ENCODE measurements around the gene GALK1.
A peak's percentile ranks its signal among the peaks of the same experiment; 100 is the strongest.
"Not testable (repeated sequence)": the region's sequence is repeated elsewhere in the genome, so short reads cannot be mapped to it uniquely, and the experiment has no call there.

The GALK1 gene

DNA sequence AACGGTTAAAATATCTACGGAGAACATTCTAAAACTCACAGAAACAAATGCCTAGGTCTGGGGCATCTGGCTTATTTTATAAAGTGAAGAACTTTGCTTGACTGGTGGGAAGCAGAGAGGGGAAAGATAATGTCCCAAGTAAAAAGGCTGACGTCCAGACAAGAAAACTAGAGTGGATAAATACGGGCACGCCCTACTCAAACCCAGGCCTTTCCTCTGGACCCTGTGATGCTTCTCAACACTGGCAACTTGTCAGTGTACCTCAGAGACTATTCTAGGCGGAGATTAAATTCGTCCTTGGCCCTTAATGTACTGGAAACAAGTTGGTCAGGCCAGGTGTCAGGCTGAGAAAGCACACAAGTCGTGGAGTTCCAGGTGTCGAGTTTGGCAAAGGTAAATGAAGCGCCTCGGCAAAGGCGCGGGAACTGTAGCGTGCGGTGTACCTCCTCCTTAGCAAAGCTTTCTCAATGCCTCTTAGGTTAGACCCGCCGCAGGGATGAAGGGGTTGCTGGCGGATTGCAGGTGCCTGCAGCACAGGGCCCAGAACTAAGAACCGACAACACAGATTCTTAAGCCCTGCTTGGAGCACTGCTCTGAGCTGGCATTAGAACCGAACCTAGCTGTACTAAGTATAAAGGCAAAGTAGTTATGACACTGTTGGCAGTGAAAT is 18.9 kb upstream of the GALK1 start:
- DNase-seq (ENCODE audit: low read depth), result no peak

DNA sequence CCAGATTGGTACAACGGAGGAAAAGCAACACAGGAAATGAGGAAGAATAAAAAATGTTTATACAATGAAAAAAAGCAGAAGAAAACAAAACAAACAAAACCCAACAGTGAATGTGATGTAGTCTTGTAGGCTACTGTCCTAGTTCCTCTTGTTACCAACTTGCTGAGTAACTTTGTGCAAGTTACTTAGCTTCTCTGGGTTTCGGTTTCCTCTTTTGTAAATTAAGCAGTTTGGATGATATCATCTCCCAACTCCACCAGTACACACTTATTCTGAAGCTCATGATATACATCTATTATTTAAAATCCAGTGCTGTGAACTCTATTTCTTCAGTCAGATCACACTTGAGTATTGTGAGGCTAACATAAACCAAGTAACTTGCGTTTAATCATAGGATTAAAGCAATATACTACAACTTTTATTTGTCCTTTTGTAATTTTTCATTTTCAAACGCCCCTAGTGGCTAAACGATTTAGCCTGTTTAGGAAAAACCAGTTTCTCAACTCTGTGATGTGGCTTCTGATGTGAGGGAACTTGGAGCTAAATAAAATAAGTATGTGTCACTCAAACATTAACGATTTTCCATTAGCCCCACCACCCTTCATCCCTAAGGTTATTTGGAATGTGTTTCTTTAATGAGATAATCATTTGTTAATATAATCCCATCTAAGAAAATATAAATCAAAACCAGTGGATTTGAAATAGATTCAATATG is 18.2 kb upstream of the GALK1 start:
- DNase-seq (ENCODE audit: low read depth), result no peak

DNA sequence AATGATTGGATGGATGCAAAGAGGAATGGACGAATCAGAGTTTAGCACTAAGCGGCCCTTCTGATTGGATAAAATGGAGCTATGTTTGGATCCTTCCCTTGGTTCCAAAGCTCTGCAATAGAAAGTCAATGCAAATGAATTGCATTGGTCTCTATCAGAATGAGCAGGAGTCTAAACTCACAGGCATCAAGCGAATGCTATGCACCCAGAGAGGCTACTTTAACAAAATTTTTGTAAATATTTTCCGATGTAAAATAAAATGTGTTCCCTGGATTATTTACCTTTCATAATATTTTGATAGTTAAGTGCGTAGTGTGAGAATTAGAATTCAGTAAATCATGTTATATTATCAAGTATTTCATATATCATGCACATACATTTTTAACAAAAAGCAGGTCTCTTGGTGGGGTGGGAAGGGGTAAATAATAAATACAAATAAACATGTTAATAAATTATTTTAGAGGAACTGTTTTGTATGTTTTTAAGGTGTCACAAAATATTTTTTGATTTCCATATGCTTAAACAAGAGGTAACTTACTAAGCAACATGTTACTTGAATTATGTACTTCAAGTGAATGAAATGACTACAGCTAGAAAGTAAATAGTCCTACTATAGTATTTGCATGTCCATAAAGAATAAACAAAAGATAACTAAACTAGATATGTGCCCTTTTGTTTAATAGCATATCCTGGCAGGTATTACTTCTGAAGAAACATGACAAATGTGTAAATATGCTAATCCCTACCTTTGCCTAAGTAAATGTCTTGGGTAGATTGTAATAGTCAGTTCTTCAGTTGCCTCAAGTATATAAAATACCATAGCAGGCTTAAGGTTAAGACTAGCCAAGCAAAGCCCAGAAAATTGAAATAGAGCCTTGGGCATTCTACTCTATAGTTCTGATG is 15.2 kb upstream of the GALK1 start:
- no peak for DNase-seq (ENCODE audit: low read depth)

DNA sequence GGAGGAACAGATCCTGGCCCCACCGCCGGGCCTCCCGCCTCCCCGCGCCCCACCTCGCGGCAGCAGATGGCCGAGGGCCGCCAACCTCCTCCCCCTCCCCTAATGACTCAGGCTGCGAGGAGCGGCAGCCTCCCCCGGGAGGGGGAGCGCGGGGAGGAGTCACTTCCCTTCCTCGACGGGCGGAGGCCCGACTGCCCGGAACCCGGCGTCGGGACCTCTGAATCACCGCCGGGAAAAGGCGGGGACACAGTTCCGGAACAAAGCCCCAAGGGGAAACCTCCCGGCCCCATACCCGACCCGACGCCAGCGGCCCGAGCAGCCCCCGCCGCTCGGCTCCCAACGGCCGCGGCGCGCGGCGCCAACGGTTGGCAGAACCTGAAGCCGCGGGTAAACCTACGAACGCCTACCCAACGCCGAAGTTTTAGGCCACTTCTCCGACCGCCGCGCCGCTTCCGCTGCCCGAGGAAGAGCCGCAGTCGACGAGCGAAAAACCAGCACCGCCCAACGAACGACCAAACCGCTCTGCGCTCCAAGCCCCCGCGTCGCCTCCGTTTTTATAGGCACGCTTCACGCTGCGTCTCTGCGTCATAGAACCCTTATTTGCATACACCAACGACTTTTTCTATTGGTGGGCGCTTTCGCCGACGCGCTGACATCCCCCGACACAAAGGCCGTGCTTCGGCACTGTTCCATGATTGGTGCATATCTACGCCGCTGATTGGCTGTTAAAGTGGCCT is 14.4 kb upstream of the GALK1 start:
- DNase-seq (ENCODE audit: low read depth), result peak; percentile 90

DNA sequence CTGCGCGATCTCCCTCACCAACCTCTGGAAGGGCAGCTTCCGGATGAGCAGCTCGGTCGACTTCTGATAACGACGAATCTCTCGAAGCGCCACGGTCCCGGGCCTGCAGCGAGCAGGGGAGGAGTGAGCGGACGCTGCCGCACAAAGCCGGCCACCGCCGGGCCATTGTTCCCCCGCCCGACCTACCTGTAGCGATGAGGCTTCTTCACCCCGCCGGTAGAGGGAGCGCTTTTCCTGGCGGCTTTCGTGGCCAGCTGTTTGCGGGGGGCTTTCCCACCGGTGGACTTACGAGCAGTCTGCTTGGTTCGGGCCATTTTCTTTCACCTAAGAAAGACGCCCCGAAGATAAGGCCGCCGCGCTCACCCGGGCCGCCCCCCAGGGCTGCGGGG is 13.9 kb upstream of the GALK1 start:
- DNase-seq (ENCODE audit: low read depth), result no peak

DNA sequence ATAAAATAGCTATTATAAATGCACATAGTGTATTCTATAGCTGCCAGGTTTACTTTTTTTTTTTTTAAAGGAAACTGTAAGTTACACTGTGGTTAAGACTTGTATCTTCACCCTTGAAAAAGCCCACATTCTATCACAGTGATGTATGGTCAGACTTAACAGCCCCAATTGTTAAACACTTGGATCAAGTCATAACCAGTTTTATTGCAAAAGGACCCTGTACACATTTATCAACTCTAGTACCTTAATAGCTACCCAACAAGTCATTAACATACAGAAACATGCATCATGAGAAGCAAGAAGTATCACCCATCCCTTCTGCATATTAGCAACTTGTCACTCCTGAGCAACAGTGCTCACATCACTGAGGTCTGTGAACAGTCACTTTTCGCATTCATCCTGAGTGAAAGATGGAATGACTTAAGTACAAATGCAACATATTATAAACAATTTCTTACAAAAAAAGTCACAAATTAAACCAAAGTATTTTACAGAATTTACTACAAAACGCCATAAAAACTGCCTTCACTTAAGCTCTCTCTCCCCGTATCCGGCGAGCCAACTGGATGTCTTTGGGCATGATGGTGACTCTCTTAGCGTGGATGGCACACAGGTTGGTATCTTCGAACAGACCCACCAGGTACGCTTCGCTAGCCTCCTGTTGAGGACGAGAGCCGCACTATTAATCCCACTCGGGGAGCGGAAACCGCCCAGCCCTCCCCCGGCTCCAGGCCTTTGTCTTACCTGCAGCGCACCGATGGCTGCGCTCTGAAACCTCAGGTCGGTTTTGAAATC is 13.3 kb upstream of the GALK1 start:
- DNase-seq (ENCODE audit: low read depth), result not testable (repeated sequence)

DNA sequence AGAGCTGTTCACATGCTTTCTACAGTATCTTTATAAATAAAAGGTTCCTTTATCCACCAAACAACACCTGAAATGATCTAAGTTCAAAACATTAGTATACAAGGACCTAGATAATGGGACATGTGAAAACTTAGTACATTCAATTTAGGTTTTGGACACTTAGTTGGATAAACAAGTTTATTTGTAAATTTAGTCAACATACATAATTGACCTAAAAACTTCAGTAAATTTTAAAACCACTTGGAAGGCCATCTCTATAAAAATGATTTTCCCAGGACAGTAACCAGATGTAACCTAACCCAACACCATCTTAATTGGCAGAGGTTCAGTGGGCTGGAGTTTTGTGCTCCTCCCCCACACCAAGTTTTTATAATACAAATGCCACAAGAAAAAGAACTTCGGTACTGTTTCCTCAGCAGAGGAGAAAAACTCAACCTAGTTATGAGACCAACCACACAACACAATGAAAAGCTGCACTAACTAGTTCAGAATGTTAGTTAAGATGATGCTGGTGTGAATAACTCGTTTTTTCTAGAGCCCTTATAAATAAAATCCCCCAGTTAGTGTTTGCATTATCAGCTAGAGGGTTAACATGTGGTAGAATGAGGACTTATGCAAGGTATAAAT is 12.4 kb upstream of the GALK1 start:
- DNase-seq (ENCODE audit: low read depth), result no peak

DNA sequence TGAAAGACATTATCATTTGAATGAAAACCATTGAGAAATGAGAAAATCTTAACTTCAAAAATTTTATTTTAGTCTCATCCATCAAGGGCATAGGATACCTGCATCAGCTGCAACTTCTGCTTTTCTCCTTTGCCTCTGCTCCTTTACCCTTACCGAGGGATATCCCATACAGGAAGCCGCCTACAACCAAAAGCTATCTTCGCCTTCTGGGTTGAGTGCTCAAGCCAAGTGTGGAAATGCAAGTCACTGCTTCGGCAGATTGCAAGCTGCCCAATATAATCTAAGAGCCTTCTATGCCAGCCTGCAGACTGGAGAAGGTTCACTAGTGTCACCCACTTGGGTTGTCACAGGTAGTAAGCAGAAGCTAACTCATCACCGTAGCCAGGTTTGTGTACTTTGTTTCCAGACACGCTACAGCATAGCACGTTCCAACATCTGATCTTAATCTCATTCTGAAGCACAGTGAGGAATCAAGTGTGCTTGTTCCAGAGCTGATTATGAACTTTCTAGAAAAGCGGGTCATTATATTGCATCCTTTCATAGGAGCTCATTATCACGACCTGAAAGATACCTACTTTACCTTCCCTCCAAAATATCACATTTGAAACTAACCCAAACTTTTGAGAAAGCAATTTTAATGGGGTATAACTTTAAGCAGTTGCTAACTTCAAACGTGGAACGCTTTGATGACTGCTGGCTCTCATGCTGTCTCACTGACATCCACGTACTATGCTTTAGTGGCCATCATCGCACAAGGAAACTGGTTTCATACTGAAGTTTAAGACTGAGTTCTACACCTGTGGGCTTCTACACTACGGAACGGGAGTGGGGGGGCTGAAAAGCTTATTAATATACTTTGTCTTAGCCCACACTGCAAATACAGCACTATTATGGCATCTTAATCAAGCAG is 11.6 kb upstream of the GALK1 start:
- DNase-seq (ENCODE audit: low read depth), result no peak

DNA sequence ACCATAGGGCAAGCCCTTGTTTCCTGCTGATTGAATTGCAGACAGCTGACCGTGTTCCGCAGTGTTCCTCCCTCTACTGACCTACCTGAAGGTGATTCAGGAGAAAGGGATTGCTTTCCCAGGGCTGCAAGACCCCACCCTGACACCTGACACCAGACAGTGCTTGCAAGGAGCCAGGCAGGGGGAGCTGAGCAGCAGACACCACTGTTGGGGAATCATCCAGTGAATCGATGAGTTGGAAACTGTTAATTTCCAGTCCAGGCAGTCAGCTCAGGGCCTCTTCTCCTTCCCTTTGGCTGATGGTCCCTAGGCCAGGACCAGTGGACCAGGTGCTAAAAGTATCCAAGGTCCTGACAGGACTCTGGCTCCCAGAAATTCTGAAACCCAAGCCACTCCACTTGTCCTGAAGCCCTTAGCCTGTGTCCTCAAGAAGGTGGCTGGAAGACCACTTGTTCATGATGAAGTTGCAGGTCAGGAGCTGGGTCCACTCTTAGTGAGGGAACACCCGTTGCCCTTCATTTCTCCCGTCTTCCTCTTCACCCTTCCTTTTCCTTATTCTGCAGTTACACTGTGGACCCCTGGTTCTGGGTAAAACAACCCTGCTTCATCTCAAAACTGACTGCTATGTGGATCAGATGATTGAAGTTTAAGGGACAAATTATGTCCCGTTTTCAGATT is 10.1 kb upstream of the GALK1 start:
- DNase-seq (ENCODE audit: low read depth), result no peak

DNA sequence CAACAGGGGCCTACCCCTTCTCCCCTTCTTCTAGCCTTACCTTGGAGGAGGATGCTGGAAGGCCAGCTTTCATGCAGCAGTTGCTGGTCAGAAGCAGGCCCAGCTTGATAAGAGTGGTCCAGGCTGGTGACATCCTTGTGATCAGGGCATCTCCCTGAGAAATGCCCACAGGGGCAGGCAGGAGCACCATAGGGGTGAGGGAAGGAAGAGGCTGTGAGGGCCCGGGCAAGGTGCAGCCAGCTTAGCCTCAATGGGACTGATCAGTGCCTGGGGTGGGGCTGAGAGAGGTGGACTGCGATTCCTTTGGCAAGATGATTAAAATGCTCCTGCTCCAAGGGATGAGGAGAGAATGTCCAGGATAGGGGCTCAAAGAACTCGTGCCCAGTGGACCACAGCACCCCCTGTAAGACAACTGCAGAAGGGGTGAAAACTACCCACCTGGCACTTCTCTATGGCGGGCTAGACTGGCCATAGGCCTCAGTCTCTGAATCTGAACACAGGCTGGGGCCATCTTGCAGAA is 9.5 kb upstream of the GALK1 start:
- no peak for DNase-seq (ENCODE audit: low read depth)

DNA sequence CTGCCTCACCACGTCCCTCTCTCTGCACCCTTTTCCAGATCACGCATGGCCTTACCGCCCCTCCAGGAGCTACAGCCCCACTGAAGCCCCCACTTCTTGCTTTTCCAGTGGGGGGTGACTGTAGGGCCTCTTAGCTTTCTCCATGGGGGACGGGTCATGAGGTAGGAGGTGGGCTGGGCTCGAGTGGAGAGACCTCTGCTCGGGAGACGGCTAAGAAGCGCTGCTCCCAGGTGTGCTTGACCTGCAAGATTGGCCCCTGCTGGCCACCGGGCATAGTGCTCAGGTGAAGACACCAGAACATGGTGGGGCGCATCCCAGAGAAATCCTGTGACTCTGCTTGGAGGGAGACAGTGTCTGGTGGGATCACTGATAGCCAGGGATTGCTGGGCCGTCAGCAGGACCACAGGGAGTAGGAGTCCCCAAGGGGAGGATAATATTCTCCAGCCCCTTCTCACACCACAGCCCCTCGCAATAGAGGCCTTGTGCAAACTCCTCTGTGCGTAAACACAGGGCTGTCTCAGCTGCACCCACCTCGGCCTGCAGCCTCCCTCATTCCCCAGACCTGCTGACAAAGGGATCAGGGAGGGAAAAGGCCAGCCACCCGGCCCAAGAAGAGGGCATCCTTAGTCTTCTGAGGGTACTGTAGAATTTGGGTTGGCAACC is 8.9 kb upstream of the GALK1 start:
- DNase-seq (ENCODE audit: low read depth), result no peak

DNA sequence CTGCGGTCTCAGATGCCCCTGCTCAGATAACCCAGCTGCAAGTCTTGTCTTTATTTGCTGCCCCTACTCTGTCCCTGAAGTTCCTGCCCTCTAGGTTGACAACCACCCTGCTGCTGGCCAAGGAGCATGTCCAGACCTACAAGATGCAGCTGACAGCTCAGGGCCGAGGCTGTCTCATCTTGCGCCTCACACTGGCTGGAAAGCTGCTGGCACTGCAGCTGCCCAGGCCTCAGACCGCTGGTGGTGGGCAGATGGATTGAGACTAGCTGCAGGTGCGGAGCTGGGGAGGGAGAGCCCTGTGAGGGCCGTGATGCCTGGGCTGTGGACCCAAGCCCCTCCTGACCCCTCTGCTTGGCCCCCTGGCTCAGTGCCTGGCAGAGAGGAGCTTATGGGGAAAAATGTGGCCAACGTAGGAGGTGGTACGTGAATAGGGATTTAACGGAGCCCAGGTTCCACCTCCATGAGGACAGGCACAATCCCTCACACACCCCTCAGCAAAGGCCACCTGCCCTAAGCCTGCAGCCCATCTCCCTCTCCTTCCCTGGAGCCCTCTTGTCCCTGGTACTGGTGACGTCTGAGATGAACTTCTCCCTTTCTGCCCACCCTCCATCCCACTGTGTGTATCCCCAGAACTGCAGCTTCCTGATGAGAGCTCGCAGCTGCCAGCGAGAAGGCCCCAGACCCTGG is 8.3 kb upstream of the GALK1 start:
- DNase-seq (ENCODE audit: low read depth), result no peak

DNA sequence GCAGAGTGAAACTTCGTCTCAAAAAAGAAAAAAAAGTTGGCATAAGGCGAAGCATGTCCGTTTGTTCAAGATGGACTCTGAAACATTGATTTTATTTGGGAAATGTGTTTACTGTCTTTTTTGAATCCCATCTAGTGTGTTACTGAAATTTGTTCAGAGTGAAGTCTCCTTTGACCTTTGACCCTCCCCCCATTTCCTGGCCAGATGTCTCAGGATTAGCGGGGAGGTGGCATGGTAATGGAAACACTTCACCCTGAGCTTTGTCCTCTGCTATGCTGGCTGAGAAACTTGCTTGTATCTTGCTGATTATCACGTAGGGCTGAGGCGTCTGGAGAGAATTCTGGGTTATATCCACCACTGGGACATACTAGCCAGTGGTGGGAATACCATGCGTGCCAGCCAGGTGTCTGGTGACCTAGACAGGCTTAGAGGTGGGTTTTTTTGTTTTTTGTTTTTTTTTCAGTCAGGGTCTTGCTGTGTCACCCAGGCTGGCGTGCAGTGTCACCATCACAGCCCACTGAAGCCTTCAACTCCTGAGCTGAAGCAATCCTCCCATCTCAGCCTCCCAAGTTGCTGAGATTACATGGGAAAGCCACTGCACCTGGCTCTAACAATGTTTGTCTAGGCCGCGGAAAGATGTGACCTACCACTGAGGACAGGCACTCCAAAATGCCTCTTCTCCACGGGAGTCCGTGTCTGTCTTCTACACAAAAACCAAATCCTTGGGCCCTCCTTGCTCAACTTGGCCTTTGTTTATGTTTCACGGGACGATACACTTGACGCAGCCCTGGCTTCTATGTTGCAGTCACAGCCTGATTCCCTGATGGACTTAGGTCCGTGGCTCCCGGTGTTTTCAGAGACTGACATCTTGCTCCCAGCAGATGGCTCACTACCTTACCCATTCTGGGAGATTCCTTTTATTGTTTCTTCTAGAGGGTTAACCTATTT is 6.6 kb upstream of the GALK1 start:
- no peak for DNase-seq (ENCODE audit: low read depth)

DNA sequence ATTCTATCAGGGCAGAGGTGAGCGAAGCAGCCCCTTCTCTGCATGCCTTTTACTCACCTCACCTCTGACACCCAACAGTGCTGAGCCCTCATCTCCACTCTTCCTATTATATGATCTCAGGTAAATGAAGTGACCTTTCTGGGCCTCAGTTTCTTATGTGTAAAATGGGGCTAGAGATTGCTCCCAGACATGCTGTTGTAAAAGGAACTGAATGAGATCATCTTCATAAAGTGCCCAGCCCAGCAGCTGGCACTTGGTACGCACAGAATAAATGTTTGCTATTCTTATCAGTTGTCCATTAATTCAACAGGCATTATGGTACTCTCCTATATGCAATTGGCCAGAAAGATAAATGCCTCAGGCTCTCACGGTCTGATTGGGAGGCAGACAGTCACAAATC is 4.5 kb upstream of the GALK1 start:
- DNase-seq (ENCODE audit: low read depth), result no peak

DNA sequence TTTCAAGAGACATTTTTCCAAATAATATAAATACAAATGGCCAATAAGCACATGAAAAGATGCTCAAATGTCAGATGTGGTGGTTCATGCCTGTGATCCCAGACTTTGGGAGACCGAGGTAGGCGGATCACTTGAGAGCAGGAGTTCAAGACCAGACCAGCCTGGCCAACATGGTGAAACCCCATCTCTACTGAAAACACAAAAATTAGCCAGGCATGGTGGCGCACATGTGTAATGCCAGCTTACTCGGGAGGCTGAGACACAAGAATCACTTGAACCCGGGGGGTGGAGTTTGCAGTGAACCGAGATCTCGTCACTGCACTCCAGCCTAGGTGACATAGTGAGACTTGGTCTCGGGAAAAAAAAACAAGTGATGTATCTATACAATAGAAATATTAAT is 2.9 kb upstream of the GALK1 start:
- DNase-seq (ENCODE audit: low read depth), result no peak

DNA sequence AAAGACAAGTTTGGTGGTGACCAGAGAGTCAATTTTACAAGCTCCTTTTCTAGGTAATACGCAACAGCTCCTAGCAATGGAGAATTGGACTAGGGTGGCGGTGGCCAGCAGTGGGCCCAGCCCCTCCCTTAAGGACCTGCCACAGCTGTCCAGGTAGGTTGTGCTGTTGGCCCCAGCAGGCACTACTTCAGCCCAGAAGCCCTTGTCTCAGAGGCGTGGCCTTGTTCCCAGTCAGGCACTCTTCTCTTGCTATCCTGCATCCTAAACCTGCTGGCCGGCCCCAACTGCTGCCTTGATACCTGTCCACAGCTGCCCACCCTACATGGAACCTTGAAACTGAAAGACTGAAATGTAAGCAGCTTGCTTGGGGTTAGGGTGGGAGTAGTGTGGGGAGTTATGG is 989 bp upstream of the GALK1 start:
- DNase-seq (ENCODE audit: low read depth), result no peak

DNA sequence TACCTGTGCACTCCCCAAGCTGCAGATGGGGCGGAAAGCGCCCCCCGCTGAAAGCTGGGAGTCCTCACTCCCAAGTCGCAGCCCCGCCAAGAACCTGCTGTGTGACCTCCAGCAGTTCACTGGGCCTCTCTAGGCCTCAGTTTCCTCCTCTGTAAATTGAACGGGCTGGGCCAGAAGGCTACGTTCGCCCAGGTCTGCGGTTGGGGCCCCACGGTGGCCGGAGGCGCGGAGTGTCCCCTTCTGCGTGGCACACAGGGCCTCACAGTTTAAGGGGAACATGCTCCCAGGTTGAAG is 628 bp downstream of the GALK1 start:
- no peak for DNase-seq (ENCODE audit: low read depth)
